KOPT-K1 (cell line): Measurements from ENCODE around the gene XRCC6.
"Not testable (repeated sequence)": the region's sequence is repeated elsewhere in the genome, so short reads cannot be mapped to it uniquely, and the experiment has no call there.

ENCODE experiments used
- H3K27ac ChIP-seq: fragments of 200-600 bp; sonication (generic); 2 replicates; pipeline ENCODE4 v1.5.1; 2016; ENCODE audit warnings: antibody characterized with exemption, mild to moderate bottlenecking, low read depth, low read length; ENCODE audit not compliant: poor library complexity, severe bottlenecking
- H3K36me3 ChIP-seq: fragments of 200-600 bp; sonication (generic); 2 replicates; pipeline ENCODE4 v1.5.1; 2017; ENCODE audit warnings: antibody characterized with exemption, mild to moderate bottlenecking, low read length, moderate library complexity; ENCODE audit not compliant: insufficient read depth
- H3K9me3 ChIP-seq: fragments of 200-600 bp; sonication (generic); 2 replicates; pipeline ENCODE4 v1.5.1; 2017; ENCODE audit warnings: antibody characterized with exemption, low read length, mild to moderate bottlenecking; ENCODE audit not compliant: insufficient read depth, poor library complexity, severe bottlenecking

XRCC6 gene

GRCh38 chr22:41654322-41654721 lies 33.2 kb downstream of the XRCC6 start:
- peaks cover 98% of the 10 kb centered on the region for H3K36me3 ChIP-seq
- H3K27ac ChIP-seq: no peak overlapping the region

DNA sequence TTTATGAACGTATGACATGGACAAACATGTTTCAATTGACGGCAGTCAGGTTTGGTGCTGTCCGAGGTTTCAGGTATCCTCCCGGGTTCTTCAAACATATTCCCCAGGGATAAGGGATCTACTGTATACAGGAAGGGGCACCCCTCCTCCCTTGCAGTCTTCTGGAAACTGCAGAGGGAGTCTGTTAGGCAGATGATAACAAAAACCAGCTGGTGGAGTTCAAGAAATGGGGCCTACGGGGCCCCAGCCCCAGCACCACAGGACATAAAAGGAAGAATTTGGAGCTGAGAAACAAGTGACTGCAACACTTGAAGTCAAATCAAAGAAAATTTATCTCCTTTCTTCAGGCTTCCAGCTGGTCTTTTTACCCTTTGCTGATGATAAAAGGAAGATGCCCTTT lies 35.5 kb downstream of the XRCC6 start:
- H3K36me3 ChIP-seq: peaks cover 100% of the 10 kb centered on the region
- H3K27ac ChIP-seq: no peak overlapping the region

More at GRCh38 chr22:41654322-41654721, 33.2 kb downstream of the XRCC6 start:
- H3K9me3 ChIP-seq: no peaks in the 10 kb centered on the region

DNA sequence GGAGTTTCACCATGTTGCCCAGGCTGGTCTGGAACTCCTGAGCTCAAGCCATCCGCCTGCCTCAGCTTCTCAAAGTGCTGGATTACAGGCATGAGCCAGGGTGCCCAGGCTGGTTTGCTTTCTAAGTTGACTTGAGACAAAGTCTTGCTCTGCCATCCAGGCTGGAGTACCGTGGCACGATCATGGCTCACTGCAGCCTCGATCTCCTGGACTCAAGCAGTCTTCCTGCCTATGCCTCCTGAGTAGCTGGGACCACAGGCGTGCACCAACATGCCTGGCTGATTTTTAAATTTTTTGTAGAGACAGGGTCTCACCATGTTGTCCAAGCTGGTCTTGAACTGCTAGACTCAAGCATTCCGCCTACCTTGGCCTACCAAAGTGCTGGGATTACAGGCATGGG lies 36.6 kb downstream of the XRCC6 start:
- Histone ChIP-seq H3K36me3 (peaks cover 100% of the 10 kb centered on the region), H3K27ac (no peak overlapping the region), H3K9me3 (no peaks in the 10 kb centered on the region)

More for the DNA sequence above, 35.5 kb downstream of the XRCC6 start:
- H3K9me3 ChIP-seq: no peaks in the 10 kb centered on the region

DNA sequence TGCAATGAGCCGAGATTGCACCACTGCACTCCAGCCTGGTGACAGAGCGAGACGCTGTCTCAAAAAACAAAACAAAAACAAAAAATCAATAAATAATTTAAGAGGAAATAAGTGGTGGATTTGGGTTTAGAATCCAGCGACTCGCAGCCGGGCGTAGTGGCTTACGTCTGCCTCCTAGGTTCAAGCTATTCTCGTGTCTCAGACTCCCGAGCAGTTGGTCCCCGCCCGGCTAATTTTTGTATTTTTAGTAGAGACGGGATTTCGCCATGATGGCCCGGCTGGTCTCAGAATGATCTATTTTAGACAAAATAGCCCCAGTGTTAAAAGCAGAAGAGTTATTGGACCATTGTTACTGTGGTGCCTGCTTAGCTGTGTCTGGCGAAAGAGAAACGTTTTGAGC lies 37.8 kb downstream of the XRCC6 start:
- H3K36me3 ChIP-seq: peaks cover 100% of the 10 kb centered on the region

DNA sequence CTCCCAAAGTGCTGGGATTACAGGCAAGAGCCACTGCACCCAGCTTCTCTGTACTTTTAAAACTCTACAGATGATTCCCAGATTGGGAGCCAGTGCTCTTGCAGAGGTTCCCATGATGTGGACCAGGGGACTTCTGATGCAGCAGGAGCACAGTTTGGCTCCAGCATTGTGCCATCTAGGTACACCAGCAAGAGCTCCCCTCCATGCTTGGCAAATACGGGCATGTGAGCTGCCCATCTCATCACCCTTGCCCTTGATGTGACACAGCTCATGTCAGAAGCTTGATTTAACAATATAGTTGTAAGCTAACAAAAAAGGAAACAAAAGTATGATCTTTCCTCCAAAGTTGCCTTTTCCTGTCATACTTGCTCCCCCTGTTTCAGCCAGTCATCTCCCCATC lies 38.8 kb downstream of the XRCC6 start:
- H3K27ac ChIP-seq: no peak overlapping the region
- peaks cover 100% of the 10 kb centered on the region for H3K36me3 ChIP-seq
- no peaks in the 10 kb centered on the region for H3K9me3 ChIP-seq

More for the DNA sequence above, 37.8 kb downstream of the XRCC6 start:
- no peaks in the 10 kb centered on the region for H3K9me3 ChIP-seq
- no peak overlapping the region for H3K27ac ChIP-seq

- no peak overlapping the region for H3K27ac ChIP-seq
- H3K9me3 ChIP-seq: no peaks in the 10 kb centered on the region
- H3K36me3 ChIP-seq: peaks cover 100% of the 10 kb centered on the region
Observed at GRCh38 chr22:41660416-41660815, 39.3 kb downstream of the XRCC6 start.

- H3K27ac ChIP-seq: no peak overlapping the region
- H3K36me3 ChIP-seq: peaks cover 96% of the 10 kb centered on the region
Observed at GRCh38 chr22:41661088-41661487, 40.0 kb downstream of the XRCC6 start.

DNA sequence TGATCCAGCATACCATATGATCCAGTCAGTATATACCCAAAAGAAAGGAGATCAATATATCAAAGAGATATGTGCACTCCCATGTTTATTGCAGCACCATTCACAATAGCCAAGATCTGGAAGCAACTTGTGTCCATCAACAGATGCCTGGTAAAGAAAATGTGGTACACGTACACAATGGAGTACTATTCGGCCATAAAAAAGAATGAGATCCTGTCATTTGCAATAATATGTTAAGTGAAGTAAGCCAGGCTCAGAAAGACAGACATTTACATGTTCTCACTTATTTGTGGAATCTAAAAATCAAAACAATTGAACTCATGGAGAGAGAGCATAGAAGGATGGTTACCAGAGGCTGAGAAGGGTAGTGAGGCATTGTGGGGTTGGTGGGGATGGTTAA lies 40.6 kb downstream of the XRCC6 start:
- Histone ChIP-seq H3K36me3 (peaks cover 89% of the 10 kb centered on the region), H3K27ac (no peak overlapping the region), H3K9me3 (no peaks in the 10 kb centered on the region)

More at GRCh38 chr22:41661088-41661487, 40.0 kb downstream of the XRCC6 start:
- no peaks in the 10 kb centered on the region for H3K9me3 ChIP-seq

DNA sequence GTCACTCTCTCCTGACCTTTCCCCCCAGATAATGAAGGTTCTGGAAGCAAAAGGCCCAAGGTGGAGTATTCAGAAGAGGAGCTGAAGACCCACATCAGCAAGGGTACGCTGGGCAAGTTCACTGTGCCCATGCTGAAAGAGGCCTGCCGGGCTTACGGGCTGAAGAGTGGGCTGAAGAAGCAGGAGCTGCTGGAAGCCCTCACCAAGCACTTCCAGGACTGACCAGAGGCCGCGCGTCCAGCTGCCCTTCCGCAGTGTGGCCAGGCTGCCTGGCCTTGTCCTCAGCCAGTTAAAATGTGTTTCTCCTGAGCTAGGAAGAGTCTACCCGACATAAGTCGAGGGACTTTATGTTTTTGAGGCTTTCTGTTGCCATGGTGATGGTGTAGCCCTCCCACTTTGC lies 42.5 kb downstream of the XRCC6 start:
- H3K36me3 ChIP-seq: peaks cover 71% of the 10 kb centered on the region
- H3K27ac ChIP-seq, H3K9me3 ChIP-seq: not testable (repeated sequence)

DNA sequence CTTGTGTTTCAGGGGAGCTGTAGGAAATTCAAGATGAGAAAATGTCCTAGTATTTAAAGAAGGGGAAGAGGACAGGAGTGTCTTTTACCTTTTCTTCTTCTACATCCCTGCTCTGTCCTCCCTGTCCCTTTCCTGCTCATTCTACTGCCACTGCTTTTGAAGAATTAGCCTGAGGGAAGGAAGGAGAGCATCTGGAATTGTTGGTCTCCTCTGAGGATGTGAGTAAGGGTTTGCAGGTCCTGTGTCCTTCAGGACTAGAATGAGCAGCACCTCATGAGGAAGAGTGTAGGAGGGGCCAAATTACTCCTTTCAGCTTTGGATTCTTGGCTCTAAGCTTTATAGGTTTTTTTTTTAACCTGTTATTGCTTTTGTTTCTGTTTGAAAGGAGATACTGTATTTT lies 43.4 kb downstream of the XRCC6 start:
- H3K27ac ChIP-seq: no peak overlapping the region
- peaks cover 67% of the 10 kb centered on the region for H3K36me3 ChIP-seq
- no peaks in the 10 kb centered on the region for H3K9me3 ChIP-seq

GRCh38 chr22:41664951-41665350 lies 43.9 kb downstream of the XRCC6 start:
- Histone ChIP-seq H3K27ac (no peak overlapping the region), H3K36me3 (peaks cover 64% of the 10 kb centered on the region), H3K9me3 (no peaks in the 10 kb centered on the region)

DNA sequence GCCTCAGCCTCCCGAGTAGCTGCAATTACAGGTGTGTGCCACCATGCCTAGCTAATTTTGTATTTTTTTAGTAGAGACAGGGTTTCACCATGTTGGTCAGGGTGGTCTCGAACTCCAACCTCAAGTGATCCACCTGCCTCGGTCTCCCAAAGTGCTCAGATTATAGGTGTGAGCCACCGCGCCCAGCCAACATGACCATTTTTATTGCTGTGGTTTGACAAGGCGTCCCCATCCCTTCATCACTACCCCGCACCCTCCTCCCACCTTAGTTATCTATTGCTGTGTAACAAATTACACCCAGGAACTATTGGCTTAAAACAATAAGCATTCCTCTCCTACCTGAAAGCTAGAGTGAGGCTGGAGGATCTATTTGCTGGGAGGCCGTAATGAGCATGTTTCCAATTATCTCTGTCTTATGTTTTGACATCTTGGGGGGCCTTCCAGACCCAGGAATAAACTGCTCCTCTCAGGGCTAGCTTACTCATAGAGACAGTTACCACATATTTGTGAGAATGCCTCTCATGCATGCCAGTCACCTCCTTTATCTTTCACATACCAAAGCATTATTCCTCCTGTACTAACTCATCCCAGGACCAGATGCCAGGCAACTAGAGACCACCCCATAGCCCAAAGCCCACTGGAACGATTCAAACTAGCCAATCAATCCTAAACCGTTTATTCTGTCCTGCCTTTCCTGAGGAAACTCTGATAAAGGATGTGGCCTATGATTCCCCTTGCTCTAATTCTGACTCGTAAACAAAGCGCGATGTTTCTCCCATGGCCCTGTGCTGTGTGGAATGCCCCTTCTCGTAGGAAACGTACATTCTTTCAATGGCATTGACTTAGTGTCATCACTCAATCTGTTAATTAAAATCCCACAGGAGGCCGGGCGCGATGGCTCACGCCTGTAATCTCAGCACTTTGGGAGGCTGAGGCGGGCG lies 48.1 kb downstream of the XRCC6 start:
- Histone ChIP-seq H3K27ac (no peak overlapping the region), H3K36me3 (peaks cover 63% of the 10 kb centered on the region)

DNA sequence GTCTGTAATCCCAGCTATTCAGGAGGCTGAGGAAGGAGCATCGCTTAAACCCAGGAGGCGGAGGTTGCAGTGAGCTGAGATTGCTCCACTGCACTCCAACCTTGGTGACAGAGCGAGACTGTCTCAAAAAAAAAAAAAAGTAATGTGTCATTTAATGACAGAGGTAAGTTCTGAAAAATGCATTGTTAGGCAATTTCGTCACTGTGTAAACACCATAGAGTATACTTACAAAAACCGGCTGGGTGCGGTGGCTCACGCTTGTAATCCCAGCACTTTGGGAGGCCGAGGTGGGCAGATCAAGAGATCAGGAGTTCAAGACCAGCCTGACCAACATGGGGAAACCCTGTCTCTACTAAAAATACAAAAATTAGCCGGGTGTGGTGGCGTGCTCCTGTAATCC lies 51.0 kb downstream of the XRCC6 start:
- not testable (repeated sequence) for H3K27ac ChIP-seq, H3K9me3 ChIP-seq
- peaks cover 76% of the 10 kb centered on the region for H3K36me3 ChIP-seq

More for the DNA sequence above, 48.1 kb downstream of the XRCC6 start:
- H3K9me3 ChIP-seq: no peaks in the 10 kb centered on the region

DNA sequence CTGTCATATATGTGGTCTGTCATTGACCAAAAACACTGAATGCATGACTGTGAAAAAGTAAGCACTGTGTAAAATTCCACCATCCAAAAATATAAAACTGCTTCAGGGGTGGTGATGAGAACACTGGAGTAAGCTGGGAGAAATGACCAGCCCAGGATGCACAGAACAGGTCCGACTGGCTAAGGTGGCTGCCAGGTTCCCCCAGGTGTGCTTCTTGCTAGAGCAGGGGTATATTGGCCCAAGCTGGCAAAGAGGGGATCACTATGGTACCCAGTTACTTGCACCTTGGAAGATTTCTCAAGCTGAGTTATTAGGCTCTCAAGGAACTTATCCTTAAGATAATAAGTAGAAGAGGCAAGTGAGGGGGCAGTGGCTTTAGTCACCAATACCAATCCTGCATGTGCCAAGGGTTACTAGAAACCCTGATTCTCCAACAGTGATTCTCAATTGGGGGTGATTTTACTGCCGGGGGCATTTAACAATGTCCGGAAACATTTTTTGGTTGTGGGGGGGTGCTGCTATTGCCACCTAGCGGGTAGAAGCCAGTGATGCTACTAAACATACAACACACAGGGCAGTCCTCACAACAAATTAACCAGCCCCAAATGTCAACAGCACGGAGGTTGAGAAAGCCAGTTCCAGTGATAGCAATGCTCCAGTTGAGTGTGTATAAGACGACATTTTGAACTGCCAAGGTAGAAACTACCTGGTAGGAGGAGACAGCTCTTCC lies 51.9 kb downstream of the XRCC6 start:
- Histone ChIP-seq H3K9me3 (no peaks in the 10 kb centered on the region), H3K36me3 (peaks cover 84% of the 10 kb centered on the region), H3K27ac (no peak overlapping the region)

- no peaks in the 10 kb centered on the region for H3K9me3 ChIP-seq
Observed at GRCh38 chr22:41674846-41675340, 53.8 kb downstream of the XRCC6 start.

More at GRCh38 chr22:41674846-41675340, 53.8 kb downstream of the XRCC6 start:
- Histone ChIP-seq H3K27ac (no peak overlapping the region), H3K36me3 (peaks cover 96% of the 10 kb centered on the region)
